IMR-90 (cell line): ENCODE measurements around the gene PRKAR1B.

Source experiments
- CEBPB ChIP-seq: IDR thresholded peaks from 2 replicates; pipeline ENCODE4 v1.6.1; 2012; ENCODE audit warnings: low read depth, low read length, improper control_type of control experiment
- FOS ChIP-seq: fragments of 150-350 bp; IDR thresholded peaks from 2 replicates; pipeline ENCODE4 v1.6.1; 2016; ENCODE audit warnings: low read depth, low read length
- NFE2L2 ChIP-seq: fragments of 150-350 bp; IDR thresholded peaks from 2 replicates; pipeline ENCODE4 v1.6.1; 2016; ENCODE audit warnings: low read depth, mild to moderate bottlenecking, low read length
- POLR2A ChIP-seq: IDR thresholded peaks from 2 replicates; pipeline ENCODE4 v1.6.1; 2012; ENCODE audit warnings: mild to moderate bottlenecking, low read depth, low read length
- TF ChIP-seq, protein P1 (sequence below): conservative IDR thresholded peaks from 2 replicates; pipeline ENCODE4 v1.5.1; 2012; ENCODE audit warnings: mild to moderate bottlenecking, low read depth, low read length, improper control_type of control experiment

DNA sequence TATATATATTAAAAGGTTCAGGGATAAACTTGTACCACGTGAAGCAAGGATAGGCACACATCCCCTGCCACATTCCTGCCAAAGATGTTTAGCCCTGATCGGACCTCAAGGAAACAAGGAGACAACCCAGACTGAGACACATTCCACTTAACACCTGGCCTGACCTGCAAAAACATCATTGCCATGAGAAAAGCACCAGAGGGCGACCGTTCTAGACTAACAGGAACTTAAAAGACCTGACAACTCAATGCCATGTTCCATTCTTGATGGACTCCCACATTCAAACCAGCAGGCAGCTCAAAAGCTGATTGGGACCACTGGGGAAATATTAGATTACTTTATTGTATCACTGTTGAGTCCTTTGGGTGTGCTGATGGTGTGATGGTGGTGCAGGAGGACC is 199.4 kb downstream of the PRKAR1B start:
- TF ChIP-seq, protein P1, sequence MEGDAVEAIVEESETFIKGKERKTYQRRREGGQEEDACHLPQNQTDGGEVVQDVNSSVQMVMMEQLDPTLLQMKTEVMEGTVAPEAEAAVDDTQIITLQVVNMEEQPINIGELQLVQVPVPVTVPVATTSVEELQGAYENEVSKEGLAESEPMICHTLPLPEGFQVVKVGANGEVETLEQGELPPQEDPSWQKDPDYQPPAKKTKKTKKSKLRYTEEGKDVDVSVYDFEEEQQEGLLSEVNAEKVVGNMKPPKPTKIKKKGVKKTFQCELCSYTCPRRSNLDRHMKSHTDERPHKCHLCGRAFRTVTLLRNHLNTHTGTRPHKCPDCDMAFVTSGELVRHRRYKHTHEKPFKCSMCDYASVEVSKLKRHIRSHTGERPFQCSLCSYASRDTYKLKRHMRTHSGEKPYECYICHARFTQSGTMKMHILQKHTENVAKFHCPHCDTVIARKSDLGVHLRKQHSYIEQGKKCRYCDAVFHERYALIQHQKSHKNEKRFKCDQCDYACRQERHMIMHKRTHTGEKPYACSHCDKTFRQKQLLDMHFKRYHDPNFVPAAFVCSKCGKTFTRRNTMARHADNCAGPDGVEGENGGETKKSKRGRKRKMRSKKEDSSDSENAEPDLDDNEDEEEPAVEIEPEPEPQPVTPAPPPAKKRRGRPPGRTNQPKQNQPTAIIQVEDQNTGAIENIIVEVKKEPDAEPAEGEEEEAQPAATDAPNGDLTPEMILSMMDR = no peak
- no peak for TF ChIP-seq POLR2A
- no peak for TF ChIP-seq FOS
- TF ChIP-seq CEBPB = no peak
- no peak for TF ChIP-seq NFE2L2
